CD4-positive, CD25-positive, alpha-beta regulatory T cell (primary cell): ENCODE data around the gene LARP4B. TPM values are rescaled to one million over a fixed set of nuclear protein-coding genes. Genes with fewer than 3 reads are reported as not detected.

Experiments used
- ATAC-seq, 2 donors: fragments of 150-1000 bp; cut with Tn5 transposase; one replicate each; pipeline ENCODE4 v1.10.0; 2021; ENCODE audit warnings: low read depth in 2 of 2, moderate number of reproducible peaks in 2 of 2, moderate library complexity in 1 of 2
- DNase-seq, 3 donors: peaks; one replicate each; pipeline versions ENCODE4 v3.0.0 to v3.0.0-alpha.2; 2012 to 2022; ENCODE audit warnings: mixed read lengths in 1 of 3
- H3K27ac ChIP-seq: one replicate; pipeline ENCODE4 v1.7.0; 2013; ENCODE audit warnings: mild to moderate bottlenecking, low read length; ENCODE audit not compliant: insufficient read depth, poor library complexity, severe bottlenecking
- H3K27me3 ChIP-seq: one replicate; pipeline ENCODE4 v1.7.0; 2013; ENCODE audit warnings: low read length; ENCODE audit not compliant: control insufficient read depth, insufficient read depth
- H3K36me3 ChIP-seq: one replicate; pipeline ENCODE4 v1.7.0; 2013; ENCODE audit warnings: mild to moderate bottlenecking, low read length, moderate library complexity; ENCODE audit not compliant: control insufficient read depth, insufficient read depth
- H3K4me1 ChIP-seq: 2 replicates; pipeline ENCODE4 v1.7.0; 2013; ENCODE audit warnings: mild to moderate bottlenecking, low read length; ENCODE audit not compliant: insufficient read depth, control insufficient read depth, poor library complexity, severe bottlenecking
- H3K4me3 ChIP-seq: one replicate; pipeline ENCODE4 v1.7.0; 2013; ENCODE audit warnings: low read depth, mild to moderate bottlenecking, low read length, moderate library complexity
- H3K9me3 ChIP-seq, 2 experiments: 1 replicate in 1 of 2; 2 replicates in 1 of 2; pipeline ENCODE4 v1.7.0; 2013; ENCODE audit warnings: low read length in 2 of 2, mild to moderate bottlenecking in 1 of 2, moderate library complexity in 1 of 2; ENCODE audit not compliant: control insufficient read depth in 2 of 2
- H3K27ac Mint-ChIP-seq, 3 donors: one replicate each; pipeline ENCODE4 v1.8.0; 2020 to 2022; ENCODE audit warnings: mild to moderate bottlenecking in 3 of 3, mixed read lengths in 3 of 3, moderate library complexity in 2 of 3
- H3K27me3 Mint-ChIP-seq: one replicate; pipeline ENCODE4 v1.8.0; 2022; ENCODE audit warnings: mild to moderate bottlenecking, mixed read lengths
- H3K36me3 Mint-ChIP-seq: one replicate; pipeline ENCODE4 v1.8.0; 2020; ENCODE audit warnings: mixed read lengths
- H3K4me1 Mint-ChIP-seq, 4 donors: one replicate each; pipeline ENCODE4 v1.8.0; 2020 to 2022; ENCODE audit warnings: mixed read lengths in 4 of 4, mild to moderate bottlenecking in 1 of 4
- H3K4me3 Mint-ChIP-seq, 4 donors: one replicate each; pipeline ENCODE4 v1.8.0; 2020 to 2022; ENCODE audit warnings: mild to moderate bottlenecking in 4 of 4, mixed read lengths in 4 of 4, moderate library complexity in 3 of 4
- H3K9me3 Mint-ChIP-seq, 7 donors: one replicate each; pipeline ENCODE4 v1.8.0; 2020 to 2022; ENCODE audit warnings: mixed read lengths in 7 of 7, mild to moderate bottlenecking in 3 of 7, moderate library complexity in 2 of 7
- polyA plus RNA-seq, 4 donors: library from polyadenylated mRNA; unstranded; fragments of 300-500 nt; fragmentation: Illumina TruSeq; gene quantifications; one replicate each; pipeline ENCODE4 v1.2.3, GENCODE V29; 2021
- total RNA-seq: library from RNA; stranded (reverse); gene quantifications from one replicate; pipeline ENCODE4 v1.2.3, GENCODE V29; 2022

LARP4B gene
- total and polyA plus RNA-seq, 5 donors from 2014 or later = 20.5 to 82.0 (median 30.3) TPM

DNA sequence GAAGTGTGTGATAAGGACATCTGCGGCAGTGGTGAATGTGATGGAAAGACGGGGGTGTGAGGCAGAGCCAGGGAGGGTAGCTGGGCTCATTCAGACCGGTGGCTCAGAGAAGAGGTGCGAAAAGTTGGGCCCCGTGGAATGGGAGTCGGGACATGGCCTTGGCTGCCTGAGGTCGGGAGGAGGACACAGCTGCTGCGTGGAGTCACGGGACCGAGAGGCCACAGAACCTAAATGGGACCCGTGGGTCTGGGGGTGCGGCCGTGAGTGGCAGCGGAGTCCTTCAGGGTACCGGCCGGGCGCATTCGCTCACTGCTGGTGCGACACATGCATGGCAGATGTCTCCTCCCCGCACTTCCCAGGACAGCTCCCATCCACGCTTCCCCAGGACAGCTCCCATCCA, 22.9 kb upstream of the LARP4B start:
- H3K36me3 Mint-ChIP-seq = no peaks in the 10 kb centered on the region
- H3K27me3 Mint-ChIP-seq = peaks cover 9% of the 10 kb centered on the region
- H3K27me3 ChIP-seq = no peaks in the 10 kb centered on the region
- H3K9me3 ChIP-seq = no peaks in the 10 kb centered on the region
- no peak overlapping the region for H3K4me3 ChIP-seq
- H3K4me1 Mint-ChIP-seq = no peaks in the 10 kb centered on the region
- H3K27ac Mint-ChIP-seq = no peak overlapping the region
- no peaks in the 10 kb centered on the region for H3K9me3 Mint-ChIP-seq
- no peak overlapping the region for H3K27ac ChIP-seq
- H3K4me1 ChIP-seq = no peaks in the 10 kb centered on the region
- DNase-seq (no peak), ATAC-seq (no peak)
- no peaks in the 10 kb centered on the region for H3K36me3 ChIP-seq
- no peak overlapping the region for H3K4me3 Mint-ChIP-seq

DNA sequence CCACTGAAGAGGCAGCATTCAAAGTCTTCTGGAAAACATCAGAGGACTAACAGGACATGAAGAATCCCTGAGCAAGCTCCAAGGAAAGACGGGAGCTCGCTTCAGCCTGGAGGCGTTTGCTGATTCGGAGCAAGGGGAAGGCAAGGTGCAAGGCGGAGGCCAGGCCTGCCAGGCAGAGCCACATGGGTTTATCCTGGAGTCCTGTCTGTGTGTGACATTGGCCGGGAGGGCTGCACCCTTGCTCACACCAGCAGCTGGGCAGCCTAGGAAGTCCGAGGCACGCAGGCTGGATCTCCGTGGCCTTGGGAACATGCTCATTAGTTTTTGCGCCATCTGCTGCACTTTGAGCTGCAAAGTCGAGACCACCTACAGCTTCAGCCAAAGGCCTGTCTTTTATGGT, 22.3 kb upstream of the LARP4B start:
- peaks cover 9% of the 10 kb centered on the region for H3K27me3 Mint-ChIP-seq
- DNase-seq (no peak), ATAC-seq (no peak)
- H3K4me3 Mint-ChIP-seq = no peak overlapping the region
- H3K36me3 Mint-ChIP-seq = no peaks in the 10 kb centered on the region
- no peak overlapping the region for H3K4me3 ChIP-seq
- H3K4me1 Mint-ChIP-seq = no peaks in the 10 kb centered on the region
- no peaks in the 10 kb centered on the region for H3K9me3 Mint-ChIP-seq
- H3K36me3 ChIP-seq = no peaks in the 10 kb centered on the region
- no peaks in the 10 kb centered on the region for H3K4me1 ChIP-seq
- no peaks in the 10 kb centered on the region for H3K27me3 ChIP-seq
- H3K9me3 ChIP-seq = no peaks in the 10 kb centered on the region
- no peak overlapping the region for H3K27ac Mint-ChIP-seq
- no peak overlapping the region for H3K27ac ChIP-seq

DNA sequence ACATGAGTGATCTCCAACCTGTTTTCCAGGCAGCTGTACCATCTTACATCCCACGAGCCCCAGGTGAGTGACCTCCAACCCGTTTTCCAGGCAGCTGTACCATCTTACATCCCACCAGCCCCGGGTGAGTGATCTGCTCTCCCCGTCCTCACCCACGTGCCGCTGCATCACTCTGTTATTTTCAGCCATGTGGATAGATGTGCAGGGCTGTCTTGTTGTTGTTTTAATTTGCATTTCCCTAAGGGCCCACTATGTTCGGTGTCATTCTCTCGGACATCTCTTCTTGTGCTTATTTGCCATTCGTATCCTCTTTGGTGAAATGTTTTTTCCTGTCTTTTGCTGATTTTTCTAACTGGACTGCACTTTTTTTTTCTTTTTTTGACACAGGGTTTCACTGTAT, 17.9 kb upstream of the LARP4B start:
- no peak overlapping the region for H3K4me3 ChIP-seq
- no peak overlapping the region for H3K4me3 Mint-ChIP-seq
- no peaks in the 10 kb centered on the region for H3K4me1 ChIP-seq
- no peaks in the 10 kb centered on the region for H3K9me3 Mint-ChIP-seq
- no peak for ATAC-seq
- peaks cover 15% of the 10 kb centered on the region for H3K27me3 Mint-ChIP-seq
- peaks cover 0 to 3% (median 0%) of the 10 kb centered on the region in 4 donors for H3K4me1 Mint-ChIP-seq
- no peak overlapping the region for H3K27ac ChIP-seq
- no peaks in the 10 kb centered on the region for H3K27me3 ChIP-seq
- DNase-seq = no peak
- H3K9me3 ChIP-seq = no peaks in the 10 kb centered on the region
- no peaks in the 10 kb centered on the region for H3K36me3 ChIP-seq
- no peak overlapping the region for H3K27ac Mint-ChIP-seq
- no peaks in the 10 kb centered on the region for H3K36me3 Mint-ChIP-seq

DNA sequence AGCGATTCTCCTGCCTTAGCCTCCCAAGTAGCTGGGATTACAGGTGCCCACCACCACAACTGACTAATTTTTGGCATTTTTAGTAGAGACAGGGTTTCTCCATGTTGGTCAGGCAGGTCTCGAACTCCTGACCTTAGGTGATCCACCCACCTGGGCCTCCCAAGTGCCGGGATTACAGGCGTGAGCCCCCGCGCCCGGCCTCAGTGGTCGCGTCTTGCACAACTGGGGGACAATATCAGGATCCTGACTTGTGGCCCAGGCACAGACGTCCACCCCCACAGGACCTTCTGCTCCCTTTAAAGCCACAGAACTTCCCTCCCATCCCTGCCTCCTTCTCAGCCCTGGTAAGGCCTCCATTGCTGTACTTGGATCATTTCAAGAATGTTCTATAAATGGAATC, 16.8 kb upstream of the LARP4B start:
- Histone ChIP-seq H3K4me3 (no peak overlapping the region), H3K4me1 (no peaks in the 10 kb centered on the region), H3K36me3 (no peaks in the 10 kb centered on the region), H3K27me3 (no peaks in the 10 kb centered on the region), H3K9me3 (no peaks in the 10 kb centered on the region), H3K27ac (no peak overlapping the region)
- Mint-ChIP-seq H3K4me1 (peaks cover 0 to 4% (median 0%) of the 10 kb centered on the region in 4 donors), H3K36me3 (no peaks in the 10 kb centered on the region), H3K27ac (peak overlapping the region in 1 of 3 donors; percentile 20), H3K27me3 (peaks cover 15% of the 10 kb centered on the region), H3K9me3 (no peaks in the 10 kb centered on the region), H3K4me3 (no peak overlapping the region)
- no peak for DNase-seq
- ATAC-seq = no peak

DNA sequence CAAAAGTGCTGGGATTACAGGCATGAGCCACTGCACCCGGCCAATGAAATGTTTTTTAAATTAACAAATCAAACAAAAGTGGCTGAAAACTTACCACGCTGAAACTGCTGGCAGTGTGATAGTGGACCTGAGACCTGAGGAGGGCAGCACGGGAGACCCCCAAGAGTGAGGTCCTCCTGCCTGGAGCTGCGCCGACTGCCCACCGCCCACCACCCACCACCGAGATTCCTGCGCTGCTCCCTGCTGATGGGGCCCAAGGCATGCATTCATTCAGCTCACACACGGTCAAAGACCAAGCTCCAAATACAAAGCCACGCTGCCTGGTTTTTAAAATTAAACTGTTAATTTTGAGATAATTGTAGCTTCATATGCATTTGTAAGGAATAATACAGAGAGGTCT, 16.4 kb upstream of the LARP4B start:
- no peak overlapping the region for H3K4me3 Mint-ChIP-seq

DNA sequence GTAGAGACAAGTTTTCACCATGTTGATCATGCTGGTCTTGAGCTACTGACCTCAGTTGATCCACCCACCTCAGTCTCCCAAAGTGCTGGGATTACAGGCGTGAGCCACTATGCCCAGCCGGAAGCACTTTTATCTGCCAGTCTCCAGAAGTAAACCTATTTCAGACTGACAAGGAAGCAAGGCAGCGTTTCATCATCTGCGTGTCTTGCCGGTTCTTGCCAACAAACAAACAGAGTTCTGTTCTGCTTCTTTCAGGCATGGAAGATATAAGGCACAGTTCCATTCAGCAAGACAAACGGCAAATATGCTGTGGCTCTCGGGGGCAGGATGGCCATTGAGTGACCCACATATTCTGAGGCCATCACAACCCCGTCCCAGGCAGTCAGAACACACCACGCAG, 15.5 kb upstream of the LARP4B start:
- H3K27ac Mint-ChIP-seq = peak overlapping the region in 1 of 3 donors; percentile 21
- H3K4me1 ChIP-seq = no peaks in the 10 kb centered on the region
- H3K9me3 Mint-ChIP-seq = no peaks in the 10 kb centered on the region
- H3K4me3 Mint-ChIP-seq = no peak overlapping the region
- H3K4me3 ChIP-seq = no peak overlapping the region
- H3K9me3 ChIP-seq = no peaks in the 10 kb centered on the region
- ATAC-seq (no peak), DNase-seq (no peak)
- H3K36me3 ChIP-seq = no peaks in the 10 kb centered on the region
- H3K4me1 Mint-ChIP-seq = peaks cover 0 to 4% (median 0%) of the 10 kb centered on the region in 4 donors
- no peaks in the 10 kb centered on the region for H3K27me3 ChIP-seq
- H3K27me3 Mint-ChIP-seq = peaks cover 15% of the 10 kb centered on the region
- H3K36me3 Mint-ChIP-seq = no peaks in the 10 kb centered on the region
- H3K27ac ChIP-seq = no peak overlapping the region

More for the DNA sequence above, 16.4 kb upstream of the LARP4B start:
- H3K4me3 ChIP-seq = no peak overlapping the region
- Mint-ChIP-seq H3K4me1 (peaks cover 0 to 4% (median 0%) of the 10 kb centered on the region in 4 donors), H3K9me3 (no peaks in the 10 kb centered on the region), H3K27me3 (peaks cover 15% of the 10 kb centered on the region), H3K27ac (no peak overlapping the region), H3K36me3 (no peaks in the 10 kb centered on the region)
- no peaks in the 10 kb centered on the region for H3K36me3 ChIP-seq
- no peaks in the 10 kb centered on the region for H3K9me3 ChIP-seq
- H3K27me3 ChIP-seq = no peaks in the 10 kb centered on the region
- DNase-seq = no peak
- ATAC-seq = no peak
- H3K4me1 ChIP-seq = no peaks in the 10 kb centered on the region
- H3K27ac ChIP-seq = no peak overlapping the region

DNA sequence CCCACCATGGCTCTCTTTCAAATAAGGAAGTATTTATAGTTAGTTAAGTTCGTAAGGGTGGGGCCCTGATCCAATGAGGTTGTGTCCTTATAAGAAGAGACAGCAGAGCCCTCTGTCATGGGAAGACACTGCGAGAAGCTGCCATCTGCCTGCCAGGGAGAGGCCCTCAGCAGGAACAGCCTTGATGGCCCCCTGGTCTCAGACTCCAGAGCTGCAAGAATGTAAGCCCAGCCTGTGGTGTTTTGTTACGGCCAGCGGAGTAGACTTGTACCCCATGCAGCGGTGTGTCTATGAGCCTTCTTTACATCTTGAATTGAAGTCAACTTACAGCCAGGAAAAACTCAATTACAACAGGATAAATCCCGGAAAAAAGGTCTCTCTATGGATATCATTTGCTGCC, 14.3 kb upstream of the LARP4B start:
- ATAC-seq = no peak
- Mint-ChIP-seq H3K27me3 (peaks cover 15% of the 10 kb centered on the region), H3K4me1 (peaks cover 0 to 4% (median 0%) of the 10 kb centered on the region in 4 donors), H3K4me3 (no peak overlapping the region), H3K36me3 (no peaks in the 10 kb centered on the region), H3K27ac (no peak overlapping the region), H3K9me3 (no peaks in the 10 kb centered on the region)
- Histone ChIP-seq H3K27ac (no peak overlapping the region), H3K36me3 (no peaks in the 10 kb centered on the region), H3K27me3 (no peaks in the 10 kb centered on the region), H3K9me3 (no peaks in the 10 kb centered on the region), H3K4me1 (no peaks in the 10 kb centered on the region), H3K4me3 (no peak overlapping the region)
- no peak for DNase-seq

DNA sequence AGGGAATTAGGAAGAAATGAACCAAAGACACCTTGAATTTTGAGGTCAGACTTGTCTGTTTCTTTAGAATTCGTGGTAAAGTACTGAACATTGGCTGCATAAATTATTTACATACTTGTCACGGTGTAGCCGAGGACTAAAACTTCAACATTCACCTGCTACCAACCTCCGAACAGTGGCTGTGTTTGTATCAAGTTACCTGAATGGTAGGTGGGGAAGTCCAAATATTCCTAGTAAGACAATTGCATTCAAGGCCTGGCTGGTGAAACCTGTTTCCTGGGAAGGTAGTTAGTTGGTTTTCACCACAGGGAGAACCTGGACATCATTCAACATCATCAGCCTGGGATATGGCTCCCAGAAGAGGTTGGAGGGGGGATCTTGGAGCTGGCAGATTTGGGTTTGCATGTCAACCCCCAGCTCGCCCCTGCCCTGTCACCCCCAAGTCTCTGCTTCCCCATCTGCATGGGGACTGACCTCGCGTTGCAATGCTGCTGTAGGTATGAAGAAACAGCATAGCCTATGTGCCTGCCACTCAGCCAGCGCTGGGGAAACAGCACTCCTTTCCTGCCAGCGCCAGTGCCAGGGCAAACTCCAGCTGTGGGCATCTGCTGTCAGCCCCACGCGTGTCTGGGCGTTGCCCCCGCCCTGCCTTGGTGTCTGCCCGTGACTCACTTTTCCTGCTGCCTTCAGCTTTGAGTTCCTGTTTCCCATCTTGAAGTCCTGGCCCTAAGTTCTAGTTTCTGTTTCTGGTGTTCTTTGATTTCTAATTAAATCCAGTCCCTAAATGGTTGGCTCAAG, 12.7 kb upstream of the LARP4B start:
- H3K27ac ChIP-seq = no peak overlapping the region
- no peaks in the 10 kb centered on the region for H3K36me3 Mint-ChIP-seq

More for the DNA sequence above, 12.7 kb upstream of the LARP4B start:
- Mint-ChIP-seq H3K4me1 (peaks cover 0 to 4% (median 2%) of the 10 kb centered on the region in 4 donors), H3K27me3 (peaks cover 7% of the 10 kb centered on the region), H3K4me3 (no peak overlapping the region), H3K9me3 (no peaks in the 10 kb centered on the region), H3K27ac (no peak overlapping the region)
- H3K4me1 ChIP-seq = no peaks in the 10 kb centered on the region
- H3K27me3 ChIP-seq = no peaks in the 10 kb centered on the region
- no peaks in the 10 kb centered on the region for H3K36me3 ChIP-seq
- DNase-seq = peak in 1 of 3 donors; percentile 60
- ATAC-seq = peak; percentile 58 to 60
- H3K9me3 ChIP-seq = no peaks in the 10 kb centered on the region
- no peak overlapping the region for H3K4me3 ChIP-seq
